Ascending aorta (tissue), 2 donors: Measurements from ENCODE around the gene CLASP1. TPM values are rescaled to one million over a fixed set of nuclear protein-coding genes. Genes with fewer than 3 reads are reported as not detected.
A peak's percentile ranks its signal among the peaks of the same experiment; 100 is the strongest.
"Not testable (repeated sequence)": the region's sequence is repeated elsewhere in the genome, so short reads cannot be mapped to it uniquely, and the experiment has no call there.

ENCODE experiments used
- DNase-seq, 2 donors: peaks; one replicate each; pipeline ENCODE4 v3.0.0-alpha.2; 2019; ENCODE audit warnings: low spot score in 2 of 2
- H3K27ac ChIP-seq, 2 donors: fragments of 200-600 bp; sonication (generic); one replicate each; pipeline ENCODE4 v1.5.1; 2016 to 2017; ENCODE audit warnings: mild to moderate bottlenecking in 1 of 2
- H3K27me3 ChIP-seq: fragments of 200-600 bp; sonication (generic); one replicate; pipeline ENCODE4 v1.5.1; 2017
- H3K36me3 ChIP-seq, 2 donors: fragments of 200-600 bp; sonication (generic); one replicate each; pipeline ENCODE4 v1.5.1; 2016
- H3K4me1 ChIP-seq, 2 donors: fragments of 200-600 bp; sonication (generic); one replicate each; pipeline ENCODE4 v1.5.1; 2016 to 2017; ENCODE audit warnings: mild to moderate bottlenecking in 1 of 2
- H3K4me3 ChIP-seq, 2 donors: fragments of 200-600 bp; sonication (generic); one replicate each; pipeline ENCODE4 v1.5.1; 2016 to 2017; ENCODE audit warnings: mild to moderate bottlenecking in 1 of 2
- H3K9me3 ChIP-seq, 2 donors: fragments of 200-600 bp; sonication (generic); one replicate each; pipeline ENCODE4 v1.5.1; 2016
- CTCF ChIP-seq, 3 experiments: fragments of 200-600 bp in 2 of 3; fragments of 450-650 bp in 1 of 3; sonication (generic) in 2 of 3; IDR thresholded peaks; one replicate each; pipeline ENCODE4 v1.5.1; 2016 to 2019; ENCODE audit warnings: antibody characterized with exemption in 3 of 3, mild to moderate bottlenecking in 1 of 3, moderate library complexity in 1 of 3
- intact Hi-C: fragments of 100-400 bp; cut with DNase I; formaldehyde crosslinking; loops from one replicate; pipeline ENCODE4 v1.15.1; 2023
- total RNA-seq: library from RNA; depleted of rRNA; stranded (reverse); fragments of >200 nt; gene quantifications from one replicate; pipeline ENCODE4 v1.1.0, GENCODE V29; 2016

Gene CLASP1
- total RNA-seq, 1 donor from 2014 or later, result 78.0 TPM

- Histone ChIP-seq H3K4me1 (no peaks in the 10 kb centered on the region), H3K27me3 (no peaks in the 10 kb centered on the region), H3K27ac (no peak overlapping the region), H3K4me3 (no peak overlapping the region), H3K9me3 (no peaks in the 10 kb centered on the region), H3K36me3 (peaks cover 0 to 5% of the 10 kb centered on the region in 2 donors)
- no peak for TF ChIP-seq CTCF (IDR thresholded peaks at IDR 0.05)
- intact Hi-C loops, result no loop called here
- no peak for DNase-seq
Measured at GRCh38 chr2:121659933-121660332, 10.7 kb upstream of the CLASP1 start.

DNA sequence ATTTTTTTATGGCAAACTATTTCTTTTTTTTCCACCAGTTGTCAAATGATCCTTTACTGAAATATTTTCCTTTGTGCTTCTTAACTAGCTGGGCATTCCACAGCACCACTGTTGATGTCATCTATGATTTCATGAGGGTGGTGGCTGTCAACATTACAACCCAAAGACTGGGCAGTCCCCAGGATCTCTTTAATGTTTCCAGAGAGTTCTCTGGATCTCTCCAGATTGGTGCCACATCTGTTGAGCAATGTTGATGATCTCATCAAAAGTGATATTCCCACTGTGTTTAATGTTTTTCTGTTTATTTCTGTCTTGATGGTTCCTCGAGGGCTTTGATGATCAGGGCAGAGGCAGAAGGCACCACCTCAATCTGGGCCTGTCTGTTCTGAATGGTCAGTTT lies 9.1 kb upstream of the CLASP1 start:
- H3K9me3 ChIP-seq, H3K27me3 ChIP-seq, H3K36me3 ChIP-seq, H3K4me1 ChIP-seq, H3K4me3 ChIP-seq, DNase-seq, H3K27ac ChIP-seq, intact Hi-C loops: not testable (repeated sequence)

DNA sequence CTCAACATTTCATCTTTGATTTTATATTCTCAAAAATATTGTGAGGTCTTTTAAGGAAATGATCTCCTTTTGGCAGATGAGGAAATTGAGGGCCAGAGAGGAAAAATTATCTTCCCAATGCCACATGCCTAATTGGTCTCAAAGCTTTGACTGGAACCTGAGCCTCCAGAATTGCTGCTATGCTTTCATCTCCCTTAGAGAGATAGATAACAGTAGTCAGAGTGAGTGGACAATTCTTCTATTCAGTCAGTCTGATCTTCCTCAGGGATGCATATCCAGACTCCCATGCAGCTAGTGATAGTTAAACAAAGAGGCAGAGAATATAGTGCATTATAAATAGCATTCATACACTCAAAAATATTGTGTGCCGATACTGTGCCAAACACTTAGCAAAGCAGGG lies 3.8 kb upstream of the CLASP1 start:
- TF ChIP-seq CTCF (IDR thresholded peaks at IDR 0.05), result no peak
- DNase-seq, result no peak
- intact Hi-C loops, result loop anchor here (5.0 kb wide), 1 partner anchor 39 kb away; no protein-coding TSS in a partner anchor
- Histone ChIP-seq H3K9me3 (no peaks in the 10 kb centered on the region), H3K4me1 (peaks cover 0 to 7% of the 10 kb centered on the region in 2 donors), H3K27me3 (no peaks in the 10 kb centered on the region), H3K36me3 (no peaks in the 10 kb centered on the region), H3K27ac (no peak overlapping the region), H3K4me3 (no peak overlapping the region)

DNA sequence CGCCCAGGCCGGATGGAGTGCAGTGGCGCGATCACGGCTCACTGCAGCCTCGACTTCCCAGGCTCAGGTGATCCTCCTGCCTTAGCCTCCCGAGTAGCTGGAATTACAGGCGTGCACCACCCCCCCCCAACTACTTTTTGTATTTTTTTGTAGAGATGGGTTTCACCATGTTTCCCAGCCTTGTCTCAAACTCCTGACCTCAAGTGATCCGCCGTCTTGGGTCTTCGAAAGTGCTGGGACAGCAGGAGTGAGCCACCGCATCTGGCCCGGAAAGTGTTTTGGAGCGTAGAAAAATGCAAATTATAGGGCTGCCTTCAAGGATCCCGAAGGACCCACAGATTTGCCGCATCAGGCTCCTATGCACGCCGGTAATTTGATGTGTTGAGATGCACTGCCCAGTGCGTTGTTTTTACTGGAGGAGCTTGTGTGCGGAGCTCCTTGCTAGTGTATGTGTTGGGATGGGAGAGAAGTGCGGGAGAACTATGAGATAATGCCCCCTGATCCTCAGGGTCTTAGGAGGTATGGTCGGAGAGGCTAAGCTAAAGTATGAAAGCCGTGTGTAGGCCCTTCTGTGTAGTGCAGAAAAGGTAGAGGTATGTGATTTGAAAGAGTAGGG lies 1.2 kb upstream of the CLASP1 start:
- peak overlapping the region; percentile 54 to 84 for H3K4me3 ChIP-seq
- no peaks in the 10 kb centered on the region for H3K9me3 ChIP-seq
- H3K27ac ChIP-seq, result peak overlapping the region; percentile 88 to 96
- H3K27me3 ChIP-seq, result no peaks in the 10 kb centered on the region
- intact Hi-C loops, result loop anchor here (2.0 to 5.0 kb wide), 2 partner anchors 42 to 68 kb away; no protein-coding TSS in a partner anchor
- no peak for DNase-seq
- no peak for TF ChIP-seq CTCF (IDR thresholded peaks at IDR 0.05)
- H3K36me3 ChIP-seq, result no peaks in the 10 kb centered on the region
- H3K4me1 ChIP-seq, result peaks cover 0 to 12% of the 10 kb centered on the region in 2 donors

DNA sequence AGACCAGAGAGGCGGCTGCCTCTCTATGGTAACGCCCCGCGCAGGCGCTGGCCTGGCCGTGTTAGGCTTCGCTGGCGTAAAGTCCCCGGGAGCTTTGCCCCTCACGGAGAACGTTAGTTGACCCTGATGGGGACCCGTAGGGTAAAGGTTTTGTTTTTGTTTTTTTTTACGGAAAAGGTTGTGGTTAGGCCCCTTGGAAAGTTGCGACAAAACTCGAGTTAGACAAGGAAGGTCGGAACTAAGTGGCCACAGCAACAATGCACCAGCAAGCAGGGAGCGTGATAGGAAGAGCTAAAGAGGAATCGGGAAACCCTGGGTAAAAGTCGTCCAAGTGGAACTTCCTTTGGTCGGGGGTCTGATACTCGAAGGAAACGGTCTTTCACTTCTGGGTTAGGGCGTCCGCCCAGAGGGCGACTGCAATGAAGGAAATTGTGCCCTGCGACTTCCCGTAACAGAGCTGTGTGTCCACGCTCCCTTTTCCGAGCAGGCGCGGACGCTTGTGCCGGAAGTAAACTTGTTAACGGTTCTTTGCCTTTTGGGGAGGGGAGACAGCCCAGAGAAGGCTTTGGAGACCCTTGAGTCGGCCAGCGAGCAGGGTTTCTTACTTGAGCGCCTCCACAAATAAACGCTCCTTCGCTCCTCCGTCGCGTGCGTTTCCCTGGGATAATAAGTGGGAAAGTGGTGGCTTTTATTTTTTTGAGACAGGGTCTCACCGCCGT lies 493 bp upstream of the CLASP1 start:
- Histone ChIP-seq H3K27ac (peak overlapping the region; percentile 88 to 96), H3K27me3 (no peaks in the 10 kb centered on the region), H3K36me3 (no peaks in the 10 kb centered on the region), H3K4me3 (peak overlapping the region; percentile 54 to 84), H3K4me1 (peaks cover 0 to 12% of the 10 kb centered on the region in 2 donors), H3K9me3 (no peaks in the 10 kb centered on the region)
- intact Hi-C loops, result loop anchor here (1.0 to 10.0 kb wide), 6 partner anchors 43 to 1395 kb away; partner anchors contain the start of genes NIFK, RALB, RNU4ATAC and TSN
- TF ChIP-seq CTCF (IDR thresholded peaks at IDR 0.05), result no peak
- DNase-seq, result peak; percentile 90 to 98
